Hepatocyte (in vitro differentiated cells): Measurements from ENCODE around the gene NXPH1.

Source experiments
- CTCF ChIP-seq: fragments of 200-600 bp; sonication (generic); IDR thresholded peaks from 2 replicates; pipeline ENCODE4 v1.5.1; 2016; ENCODE audit warnings: antibody characterized with exemption, mild to moderate bottlenecking; ENCODE audit not compliant: poor library complexity
- EZH2 ChIP-seq: fragments of 200-600 bp; sonication (generic); IDR thresholded peaks from 2 replicates; pipeline ENCODE4 v1.6.1; 2016; ENCODE audit warnings: antibody characterized with exemption, mild to moderate bottlenecking, borderline replicate concordance
- EZH2phosphoT487 ChIP-seq: fragments of 200-600 bp; sonication (generic); IDR thresholded peaks from one replicate; pipeline ENCODE4 v1.6.1; 2018; ENCODE audit warnings: antibody characterized with exemption, mild to moderate bottlenecking, low read depth, moderate library complexity; ENCODE audit not compliant: unreplicated experiment, severe bottlenecking

- TF ChIP-seq CTCF (no peak), EZH2 (no peak), EZH2phosphoT487 (no peak)
Observed at GRCh38 chr7:8669501-8669851, 236.1 kb downstream of the NXPH1 start.
